Naive thymus-derived CD4-positive, alpha-beta T cell (primary cell): Measurements from ENCODE around the gene CELA2B. TPM values are rescaled to one million over a fixed set of nuclear protein-coding genes. Genes with fewer than 3 reads are reported as not detected.

Experiments used
- ATAC-seq: fragments of 150-1000 bp; cut with Tn5 transposase; 2 replicates; pipeline ENCODE4 v1.10.0; 2021; ENCODE audit warnings: mild to moderate bottlenecking, moderate library complexity
- CTCF ChIA-PET: fragments of 350-600 bp; sonication (Branson Sonifier 250); formaldehyde crosslinking; loops from one replicate; lab custom pipeline; 2021; ENCODE audit warnings: antibody characterized with exemption; lab: Charles Lee
- POLR2A ChIA-PET: fragments of 350-600 bp; sonication (Branson Sonifier 250); formaldehyde crosslinking; loops from one replicate; lab custom pipeline; 2021; ENCODE audit warnings: antibody characterized with exemption, inconsistent platforms; lab: Charles Lee
- DNase-seq, 9 donors: peaks; one replicate each; pipeline versions ENCODE4 v3.0.0 to v3.0.0-alpha.2; 2020 to 2022; ENCODE audit warnings: mixed read lengths in 1 of 9
- H3K27ac ChIP-seq: one replicate; pipeline ENCODE4 v1.7.0; 2013; ENCODE audit warnings: mild to moderate bottlenecking, low read depth, low read length, moderate library complexity
- H3K27me3 ChIP-seq, 2 donors: one replicate each; pipeline ENCODE4 v1.7.0; 2013; ENCODE audit warnings: low read length in 2 of 2, mild to moderate bottlenecking in 2 of 2, moderate library complexity in 2 of 2; ENCODE audit not compliant: control insufficient read depth in 2 of 2, insufficient read depth in 2 of 2
- H3K36me3 ChIP-seq, 3 experiments: 1 replicate in 2 of 3; 2 replicates in 1 of 3; pipeline ENCODE4 v1.7.0; 2013; ENCODE audit warnings: low read length in 3 of 3, mild to moderate bottlenecking in 3 of 3, moderate library complexity in 1 of 3; ENCODE audit not compliant: insufficient read depth in 3 of 3, control insufficient read depth in 2 of 3
- H3K4me1 ChIP-seq, 2 donors: one replicate each; pipeline ENCODE4 v1.7.0; 2013; ENCODE audit warnings: low read length in 2 of 2, mild to moderate bottlenecking in 2 of 2, moderate library complexity in 1 of 2; ENCODE audit not compliant: control insufficient read depth in 2 of 2, insufficient read depth in 2 of 2
- H3K4me3 ChIP-seq: 2 replicates; pipeline ENCODE4 v1.7.0; 2013; ENCODE audit warnings: mild to moderate bottlenecking, low read length
- H3K9me3 ChIP-seq, 3 experiments: 1 replicate in 2 of 3; 2 replicates in 1 of 3; pipeline ENCODE4 v1.7.0; 2013; ENCODE audit warnings: low read length in 3 of 3; ENCODE audit not compliant: control insufficient read depth in 2 of 3
- H3K27ac Mint-ChIP-seq, 9 donors: one replicate each; pipeline ENCODE4 v1.8.0; 2020 to 2022; ENCODE audit warnings: mixed read lengths in 9 of 9, mild to moderate bottlenecking in 8 of 9, moderate library complexity in 5 of 9, inconsistent platforms in 2 of 9
- H3K27me3 Mint-ChIP-seq, 5 donors: one replicate each; pipeline ENCODE4 v1.8.0; 2021 to 2022; ENCODE audit warnings: mixed read lengths in 5 of 5, mild to moderate bottlenecking in 1 of 5
- H3K36me3 Mint-ChIP-seq, 5 donors: one replicate each; pipeline ENCODE4 v1.8.0; 2020 to 2022; ENCODE audit warnings: mixed read lengths in 5 of 5, mild to moderate bottlenecking in 3 of 5, inconsistent platforms in 1 of 5
- H3K4me1 Mint-ChIP-seq, 7 donors: one replicate each; pipeline ENCODE4 v1.8.0; 2020 to 2022; ENCODE audit warnings: mixed read lengths in 7 of 7, mild to moderate bottlenecking in 3 of 7, inconsistent platforms in 1 of 7
- H3K4me3 Mint-ChIP-seq, 10 donors: one replicate each; pipeline ENCODE4 v1.8.0; 2020 to 2022; ENCODE audit warnings: mild to moderate bottlenecking in 10 of 10, mixed read lengths in 10 of 10, moderate library complexity in 6 of 10, inconsistent platforms in 2 of 10
- H3K9me3 Mint-ChIP-seq, 11 donors: one replicate each; pipeline ENCODE4 v1.8.0; 2020 to 2022; ENCODE audit warnings: mixed read lengths in 11 of 11, mild to moderate bottlenecking in 4 of 11, inconsistent platforms in 1 of 11, moderate library complexity in 1 of 11
- intact Hi-C, 2 donors: fragments of 100-400 bp; cut with micrococcal nuclease; formaldehyde crosslinking; loops; one replicate each; pipeline ENCODE4 v1.15.1; 2023
- polyA plus RNA-seq, 2 donors: library from polyadenylated mRNA; unstranded; fragments of 300-500 nt; fragmentation: Illumina TruSeq; gene quantifications; one replicate each; pipeline ENCODE4 v1.2.3, GENCODE V29; 2021
- total RNA-seq, 6 experiments: library from RNA in 5 of 6; stranded (reverse) in 5 of 6; gene quantifications; 1 replicate in 5 of 6; 2 replicates in 1 of 6; pipeline ENCODE4 v1.2.3 and lab custom pipeline; 2021 to 2026

Gene CELA2B
- total and polyA plus RNA-seq, 7 experiments from 2014 or later: not detected

GRCh38 chr1:15452216-15452615 is 23.7 kb upstream of the CELA2B start:
- Histone ChIP-seq H3K36me3 (no peaks in the 10 kb centered on the region), H3K4me1 (no peaks in the 10 kb centered on the region), H3K9me3 (no peaks in the 10 kb centered on the region), H3K4me3 (no peak overlapping the region), H3K27me3 (no peaks in the 10 kb centered on the region), H3K27ac (no peak overlapping the region)
- Mint-ChIP-seq H3K4me1 (no peaks in the 10 kb centered on the region), H3K9me3 (peaks cover 0 to 4% (median 0%) of the 10 kb centered on the region in 11 donors), H3K36me3 (no peaks in the 10 kb centered on the region), H3K4me3 (no peak overlapping the region), H3K27ac (no peak overlapping the region), H3K27me3 (peaks cover 0 to 7% (median 2%) of the 10 kb centered on the region in 5 donors)
- CTCF ChIA-PET: no interaction called here
- POLR2A ChIA-PET: no interaction called here
- no peak for ATAC-seq
- intact Hi-C loops: no loop called here
- no peak for DNase-seq

DNA sequence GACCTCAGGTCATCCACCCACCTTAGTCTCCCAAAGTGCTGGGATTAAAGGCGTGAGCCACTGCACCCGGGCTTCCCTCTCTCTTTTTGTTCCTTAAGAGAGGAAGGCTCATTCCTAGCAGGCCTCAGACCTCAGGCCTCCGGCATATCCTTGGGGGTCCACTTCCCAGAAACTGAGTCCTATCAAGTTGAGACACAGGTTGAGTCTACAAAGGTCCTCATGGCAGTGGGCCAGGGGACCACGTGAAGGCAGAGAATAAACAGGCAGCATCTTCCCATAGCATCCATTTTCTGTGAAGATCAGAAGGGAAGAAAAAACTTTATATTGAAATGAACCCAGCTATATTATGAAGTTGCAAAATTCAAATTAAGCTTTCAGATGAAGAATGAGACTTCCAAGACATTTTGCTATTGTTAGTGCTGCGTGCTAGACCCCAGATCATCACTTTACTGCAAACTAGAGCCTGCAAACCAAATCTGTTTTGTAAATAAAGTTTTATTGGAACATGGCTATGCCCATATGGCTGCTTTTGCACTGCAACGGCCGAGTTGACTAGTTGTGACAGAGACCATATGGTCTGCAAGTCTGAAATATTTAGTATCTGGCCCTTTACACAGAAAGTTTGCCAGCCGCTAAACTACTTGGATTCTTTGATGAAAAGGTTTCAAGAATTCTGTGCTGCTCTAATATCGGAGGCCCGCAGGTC is 22.9 kb upstream of the CELA2B start:
- intact Hi-C loops: no loop called here
- no peak overlapping the region for H3K27ac ChIP-seq
- Mint-ChIP-seq H3K4me1 (no peaks in the 10 kb centered on the region), H3K36me3 (no peaks in the 10 kb centered on the region), H3K27ac (no peak overlapping the region), H3K4me3 (no peak overlapping the region), H3K27me3 (peaks cover 0 to 4% (median 0%) of the 10 kb centered on the region in 5 donors), H3K9me3 (peaks cover 0 to 4% (median 0%) of the 10 kb centered on the region in 11 donors)
- ChIA-PET POLR2A (no interaction called here), CTCF (no interaction called here)
- no peaks in the 10 kb centered on the region for H3K36me3 ChIP-seq
- ATAC-seq (no peak), DNase-seq (no peak)
- no peak overlapping the region for H3K4me3 ChIP-seq
- H3K4me1 ChIP-seq: no peaks in the 10 kb centered on the region
- no peaks in the 10 kb centered on the region for H3K9me3 ChIP-seq
- H3K27me3 ChIP-seq: no peaks in the 10 kb centered on the region

GRCh38 chr1:15453734-15454133 is 22.2 kb upstream of the CELA2B start:
- no peak overlapping the region for H3K27ac Mint-ChIP-seq
- no peak overlapping the region for H3K4me3 ChIP-seq
- H3K36me3 Mint-ChIP-seq: no peaks in the 10 kb centered on the region
- CTCF ChIA-PET: no interaction called here
- DNase-seq (no peak), ATAC-seq (no peak)
- H3K27me3 Mint-ChIP-seq: peaks cover 0 to 4% (median 0%) of the 10 kb centered on the region in 5 donors
- H3K27ac ChIP-seq: no peak overlapping the region
- intact Hi-C loops: no loop called here
- H3K9me3 Mint-ChIP-seq: peaks cover 0 to 4% (median 0%) of the 10 kb centered on the region in 11 donors
- no peaks in the 10 kb centered on the region for H3K36me3 ChIP-seq
- POLR2A ChIA-PET: no interaction called here
- no peaks in the 10 kb centered on the region for H3K9me3 ChIP-seq
- H3K27me3 ChIP-seq: no peaks in the 10 kb centered on the region
- no peaks in the 10 kb centered on the region for H3K4me1 ChIP-seq
- H3K4me3 Mint-ChIP-seq: no peak overlapping the region
- no peaks in the 10 kb centered on the region for H3K4me1 Mint-ChIP-seq

GRCh38 chr1:15454256-15454655 is 21.6 kb upstream of the CELA2B start:
- Mint-ChIP-seq H3K4me3 (no peak overlapping the region), H3K9me3 (peaks cover 0 to 4% (median 0%) of the 10 kb centered on the region in 11 donors), H3K4me1 (no peaks in the 10 kb centered on the region), H3K36me3 (no peaks in the 10 kb centered on the region), H3K27me3 (peaks cover 0 to 4% (median 0%) of the 10 kb centered on the region in 5 donors), H3K27ac (no peak overlapping the region)
- CTCF ChIA-PET: no interaction called here
- DNase-seq (no peak), ATAC-seq (no peak)
- no peaks in the 10 kb centered on the region for H3K27me3 ChIP-seq
- POLR2A ChIA-PET: no interaction called here
- H3K4me3 ChIP-seq: no peak overlapping the region
- no peaks in the 10 kb centered on the region for H3K36me3 ChIP-seq
- no peaks in the 10 kb centered on the region for H3K9me3 ChIP-seq
- H3K27ac ChIP-seq: no peak overlapping the region
- intact Hi-C loops: no loop called here
- no peaks in the 10 kb centered on the region for H3K4me1 ChIP-seq

DNA sequence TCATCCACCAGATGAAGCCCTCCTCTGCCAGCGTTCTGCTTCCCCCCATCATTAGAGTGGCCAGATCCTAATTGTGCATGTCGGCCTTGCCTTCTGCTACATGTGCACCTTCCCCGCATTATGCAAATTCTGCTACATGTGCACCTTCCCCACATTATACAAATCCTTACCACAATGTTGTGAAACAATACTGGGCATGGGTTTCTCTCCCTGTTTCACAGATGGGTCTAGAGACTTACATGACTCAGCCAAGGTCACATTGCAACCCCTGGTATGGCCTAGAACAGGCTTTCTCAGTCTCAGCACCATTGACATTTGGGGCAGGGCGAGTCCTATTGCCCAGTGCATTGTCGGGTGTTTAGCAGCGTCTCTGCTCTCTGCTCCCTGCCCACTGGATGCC is 20.4 kb upstream of the CELA2B start:
- no peaks in the 10 kb centered on the region for H3K9me3 ChIP-seq
- H3K27me3 ChIP-seq: no peaks in the 10 kb centered on the region
- CTCF ChIA-PET: no interaction called here
- H3K27ac ChIP-seq: no peak overlapping the region
- Mint-ChIP-seq H3K4me1 (no peaks in the 10 kb centered on the region), H3K27ac (no peak overlapping the region), H3K36me3 (no peaks in the 10 kb centered on the region), H3K4me3 (no peak overlapping the region), H3K27me3 (peaks cover 0 to 4% (median 2%) of the 10 kb centered on the region in 5 donors), H3K9me3 (peaks cover 0 to 4% (median 0%) of the 10 kb centered on the region in 11 donors)
- POLR2A ChIA-PET: no interaction called here
- no peaks in the 10 kb centered on the region for H3K36me3 ChIP-seq
- no peak for ATAC-seq
- H3K4me3 ChIP-seq: no peak overlapping the region
- no peaks in the 10 kb centered on the region for H3K4me1 ChIP-seq
- DNase-seq: no peak
- intact Hi-C loops: no loop called here

DNA sequence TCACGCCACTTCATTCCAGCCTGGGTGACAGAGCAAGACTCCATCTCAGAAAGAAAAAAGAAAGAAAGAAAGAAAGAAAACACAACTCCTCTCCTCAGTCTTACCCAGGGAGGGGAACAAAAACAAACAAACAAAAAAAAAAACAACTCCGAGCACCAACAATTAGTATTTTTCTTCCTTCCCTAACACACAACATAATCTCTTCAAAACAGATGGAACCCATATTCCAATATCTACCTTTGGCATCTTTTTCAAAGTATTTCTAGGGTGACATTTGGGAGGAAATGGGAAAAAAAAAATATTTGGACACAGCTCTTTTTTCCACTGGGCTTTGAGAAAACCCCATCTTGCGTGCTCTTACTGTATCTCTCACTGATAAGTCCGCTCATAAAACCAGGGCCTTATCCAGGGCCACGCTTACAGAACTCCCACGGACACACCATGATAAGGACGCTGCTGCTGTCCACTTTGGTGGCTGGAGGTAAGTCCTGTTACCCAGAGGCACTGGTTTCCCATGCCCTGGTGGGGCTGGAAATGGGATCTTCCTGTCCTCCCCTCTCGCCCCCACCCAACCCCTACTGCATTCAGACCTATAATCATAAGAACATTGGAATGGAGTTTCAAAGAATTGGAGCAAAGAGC is 19.5 kb upstream of the CELA2B start, which contains the start of gene CELA2A:
CELA2A (plus strand) TSS at position 420 of the 642 bp plus-strand sequence; CDS start at position 442, 22 bp downstream.
- intact Hi-C loops: no loop called here
- Mint-ChIP-seq H3K27me3 (peaks cover 0 to 3% (median 0%) of the 10 kb centered on the region in 5 donors), H3K4me3 (no peak within 1 kb of the TSS), H3K9me3 (no peaks in the 10 kb centered on the region), H3K36me3 (no peaks in the 10 kb centered on the region), H3K4me1 (no peaks in the 10 kb centered on the region), H3K27ac (no peak within 1 kb of the TSS)
- Histone ChIP-seq H3K4me1 (no peaks in the 10 kb centered on the region), H3K27ac (no peak within 1 kb of the TSS), H3K36me3 (no peaks in the 10 kb centered on the region), H3K27me3 (no peaks in the 10 kb centered on the region), H3K4me3 (no peak within 1 kb of the TSS), H3K9me3 (no peaks in the 10 kb centered on the region)
- CTCF ChIA-PET: no interaction called here
- DNase-seq (no peak), ATAC-seq (no peak)
- POLR2A ChIA-PET: interaction anchor here (0.6 kb wide), 1 partner anchor 221 kb away, joined by 4 read pairs; no protein-coding TSS in a partner anchor
